Measurements from ENCODE around the gene SLC6A11. TPM values are rescaled to one million over a fixed set of nuclear protein-coding genes. Genes with fewer than 3 reads are reported as not detected.

The SLC6A11 gene
- total RNA-seq, 1 experiment from 2014 or later = not detected

- TF ChIP-seq, protein P1, sequence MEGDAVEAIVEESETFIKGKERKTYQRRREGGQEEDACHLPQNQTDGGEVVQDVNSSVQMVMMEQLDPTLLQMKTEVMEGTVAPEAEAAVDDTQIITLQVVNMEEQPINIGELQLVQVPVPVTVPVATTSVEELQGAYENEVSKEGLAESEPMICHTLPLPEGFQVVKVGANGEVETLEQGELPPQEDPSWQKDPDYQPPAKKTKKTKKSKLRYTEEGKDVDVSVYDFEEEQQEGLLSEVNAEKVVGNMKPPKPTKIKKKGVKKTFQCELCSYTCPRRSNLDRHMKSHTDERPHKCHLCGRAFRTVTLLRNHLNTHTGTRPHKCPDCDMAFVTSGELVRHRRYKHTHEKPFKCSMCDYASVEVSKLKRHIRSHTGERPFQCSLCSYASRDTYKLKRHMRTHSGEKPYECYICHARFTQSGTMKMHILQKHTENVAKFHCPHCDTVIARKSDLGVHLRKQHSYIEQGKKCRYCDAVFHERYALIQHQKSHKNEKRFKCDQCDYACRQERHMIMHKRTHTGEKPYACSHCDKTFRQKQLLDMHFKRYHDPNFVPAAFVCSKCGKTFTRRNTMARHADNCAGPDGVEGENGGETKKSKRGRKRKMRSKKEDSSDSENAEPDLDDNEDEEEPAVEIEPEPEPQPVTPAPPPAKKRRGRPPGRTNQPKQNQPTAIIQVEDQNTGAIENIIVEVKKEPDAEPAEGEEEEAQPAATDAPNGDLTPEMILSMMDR (IDR thresholded peaks at IDR 0.05; ENCODE audit: unreplicated experiment) = no peak
- CTCF ChIA-PET = no interaction called here
- H3K27ac Mint-ChIP-seq (ENCODE audit: unreplicated experiment) = no peak overlapping the region
- BruUV-seq (replicated peaks) = no TSS peak
- no peak overlapping the region for H3K4me3 Mint-ChIP-seq (ENCODE audit: low read depth, unreplicated experiment)
- H3K27me3 Mint-ChIP-seq (ENCODE audit: unreplicated experiment) = peaks cover 81% of the 10 kb centered on the region
- no peaks in the 10 kb centered on the region for H3K4me1 Mint-ChIP-seq (ENCODE audit: low read depth, unreplicated experiment)
- no peaks in the 10 kb centered on the region for H3K9me3 Mint-ChIP-seq (ENCODE audit: low read depth, unreplicated experiment)
- no peaks in the 10 kb centered on the region for H3K36me3 Mint-ChIP-seq (ENCODE audit: insufficient read depth, unreplicated experiment)
- no peak for DNase-seq
- intact Hi-C loops (cut with micrococcal nuclease; ENCODE audit: unreplicated experiment) = no loop called here
Observed at GRCh38 chr3:10988001-10988665, 172.1 kb downstream of the SLC6A11 start.

DNA sequence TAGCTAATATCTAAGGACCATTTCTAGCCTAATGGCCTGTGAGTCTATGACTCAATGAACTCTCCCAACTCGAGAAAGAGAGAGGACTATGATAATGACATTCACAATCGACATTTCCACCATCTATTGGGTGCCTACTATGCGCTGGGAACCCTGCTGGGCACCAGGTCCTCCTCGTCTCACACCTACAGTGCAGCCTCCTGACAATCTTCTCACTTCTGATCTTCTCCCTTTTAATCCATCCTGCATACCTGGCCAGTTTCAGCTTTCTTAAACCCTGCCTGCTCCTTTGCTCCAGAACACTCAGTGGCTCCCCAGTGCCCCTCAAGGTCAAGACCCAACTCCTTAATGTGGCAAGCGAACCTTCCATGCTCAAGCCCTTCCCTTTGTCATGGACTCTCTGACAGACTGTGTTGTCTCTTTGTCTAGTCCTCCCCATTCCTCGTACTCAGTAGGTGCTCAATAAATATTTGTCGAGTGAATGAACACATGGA is 173.0 kb downstream of the SLC6A11 start:
- Mint-ChIP-seq H3K4me3 (ENCODE audit: low read depth, unreplicated experiment) (no peak overlapping the region), H3K4me1 (ENCODE audit: low read depth, unreplicated experiment) (no peaks in the 10 kb centered on the region), H3K27ac (ENCODE audit: unreplicated experiment) (no peak overlapping the region), H3K9me3 (ENCODE audit: low read depth, unreplicated experiment) (no peaks in the 10 kb centered on the region), H3K36me3 (ENCODE audit: insufficient read depth, unreplicated experiment) (no peaks in the 10 kb centered on the region), H3K27me3 (ENCODE audit: unreplicated experiment) (peaks cover 88% of the 10 kb centered on the region)
- intact Hi-C loops (cut with micrococcal nuclease; ENCODE audit: unreplicated experiment) = no loop called here
- CTCF ChIA-PET = no interaction called here
- TF ChIP-seq, protein P1 (IDR thresholded peaks at IDR 0.05; ENCODE audit: unreplicated experiment) = no peak
- BruUV-seq (replicated peaks) = no TSS peak
- DNase-seq = no peak

Other genes with a start within 250 kb of the SLC6A11 start
- gene SLC6A1, start 176.5 kb downstream of the SLC6A11 start, total RNA-seq (2022) = not detected in 2 replicates

All from Calu3 (cell line).